Activated T-cell treated with anti-CD3 and anti-CD28 coated beads, Interleukin-2, amount 50 U/mL, for 24 hours (primary cell): ENCODE data around the gene DGAT2.

Experiments used
- DNase-seq: peaks from one replicate; pipeline ENCODE4 v3.0.0-alpha.2; 2020
- H3K27ac Mint-ChIP-seq: 2 replicates; pipeline ENCODE4 v1.8.0; 2020; ENCODE audit warnings: mild to moderate bottlenecking, mixed read lengths
- H3K27me3 Mint-ChIP-seq: 2 replicates; pipeline ENCODE4 v1.8.0; 2020; ENCODE audit warnings: mixed read lengths
- H3K36me3 Mint-ChIP-seq: 2 replicates; pipeline ENCODE4 v1.8.0; 2020; ENCODE audit warnings: low read depth, mixed read lengths
- H3K4me1 Mint-ChIP-seq: 2 replicates; pipeline ENCODE4 v1.8.0; 2020; ENCODE audit warnings: low read depth, mixed read lengths
- H3K4me3 Mint-ChIP-seq: 2 replicates; pipeline ENCODE4 v1.8.0; 2020; ENCODE audit warnings: mild to moderate bottlenecking, moderate library complexity, mixed read lengths
- H3K9me3 Mint-ChIP-seq: 2 replicates; pipeline ENCODE4 v1.8.0; 2020; ENCODE audit warnings: mixed read lengths

Gene DGAT2

GRCh38 chr11:75766443-75767227 lies 1.9 kb upstream of the DGAT2 start:
- H3K9me3 Mint-ChIP-seq, result no peaks in the 10 kb centered on the region
- H3K27ac Mint-ChIP-seq, result no peak overlapping the region
- DNase-seq, result no peak
- H3K4me3 Mint-ChIP-seq, result no peak overlapping the region
- H3K27me3 Mint-ChIP-seq, result peaks cover 25% of the 10 kb centered on the region
- H3K4me1 Mint-ChIP-seq, result peaks cover 26% of the 10 kb centered on the region
- no peaks in the 10 kb centered on the region for H3K36me3 Mint-ChIP-seq

- no peaks in the 10 kb centered on the region for H3K36me3 Mint-ChIP-seq
- DNase-seq, result no peak
- H3K27me3 Mint-ChIP-seq, result peaks cover 25% of the 10 kb centered on the region
- no peak overlapping the region for H3K27ac Mint-ChIP-seq
- H3K9me3 Mint-ChIP-seq, result no peaks in the 10 kb centered on the region
- H3K4me1 Mint-ChIP-seq, result peaks cover 26% of the 10 kb centered on the region
- H3K4me3 Mint-ChIP-seq, result no peak overlapping the region
These were observed 1.4 kb upstream of the DGAT2 start for GRCh38 chr11:75767228-75767572.

GRCh38 chr11:75767793-75768111 lies 826 bp upstream of the DGAT2 start:
- H3K4me1 Mint-ChIP-seq, result peaks cover 26% of the 10 kb centered on the region
- H3K27ac Mint-ChIP-seq, result no peak overlapping the region
- H3K9me3 Mint-ChIP-seq, result no peaks in the 10 kb centered on the region
- peaks cover 25% of the 10 kb centered on the region for H3K27me3 Mint-ChIP-seq
- no peak for DNase-seq
- H3K4me3 Mint-ChIP-seq, result no peak overlapping the region
- H3K36me3 Mint-ChIP-seq, result no peaks in the 10 kb centered on the region

GRCh38 chr11:75768909-75769771 lies 562 bp downstream of the DGAT2 start:
- Mint-ChIP-seq H3K4me3 (peak overlapping the region; percentile 40), H3K27me3 (peaks cover 25% of the 10 kb centered on the region), H3K27ac (no peak overlapping the region), H3K4me1 (peaks cover 32% of the 10 kb centered on the region), H3K36me3 (no peaks in the 10 kb centered on the region), H3K9me3 (no peaks in the 10 kb centered on the region)
- DNase-seq, result peak; percentile 43

GRCh38 chr11:75770102-75770501 lies 1.5 kb downstream of the DGAT2 start:
- H3K9me3 Mint-ChIP-seq, result no peaks in the 10 kb centered on the region
- peaks cover 32% of the 10 kb centered on the region for H3K4me1 Mint-ChIP-seq
- H3K36me3 Mint-ChIP-seq, result no peaks in the 10 kb centered on the region
- peaks cover 25% of the 10 kb centered on the region for H3K27me3 Mint-ChIP-seq
- no peak overlapping the region for H3K4me3 Mint-ChIP-seq
- no peak overlapping the region for H3K27ac Mint-ChIP-seq
- no peak for DNase-seq

GRCh38 chr11:75771646-75772410 lies 3.2 kb downstream of the DGAT2 start:
- H3K27ac Mint-ChIP-seq, result no peak overlapping the region
- H3K27me3 Mint-ChIP-seq, result peaks cover 25% of the 10 kb centered on the region
- no peaks in the 10 kb centered on the region for H3K9me3 Mint-ChIP-seq
- no peaks in the 10 kb centered on the region for H3K36me3 Mint-ChIP-seq
- H3K4me3 Mint-ChIP-seq, result no peak overlapping the region
- no peak for DNase-seq
- peaks cover 27% of the 10 kb centered on the region for H3K4me1 Mint-ChIP-seq

- no peak for DNase-seq
- Mint-ChIP-seq H3K4me1 (peaks cover 26% of the 10 kb centered on the region), H3K27me3 (peaks cover 18% of the 10 kb centered on the region), H3K9me3 (no peaks in the 10 kb centered on the region), H3K4me3 (no peak overlapping the region), H3K36me3 (no peaks in the 10 kb centered on the region), H3K27ac (peak overlapping the region; percentile 55)
These were observed 5.2 kb downstream of the DGAT2 start for GRCh38 chr11:75773595-75774353.

GRCh38 chr11:75775056-75775455 lies 6.5 kb downstream of the DGAT2 start:
- no peak overlapping the region for H3K4me3 Mint-ChIP-seq
- peaks cover 8% of the 10 kb centered on the region for H3K27me3 Mint-ChIP-seq
- H3K9me3 Mint-ChIP-seq, result no peaks in the 10 kb centered on the region
- no peak overlapping the region for H3K27ac Mint-ChIP-seq
- peaks cover 18% of the 10 kb centered on the region for H3K4me1 Mint-ChIP-seq
- no peaks in the 10 kb centered on the region for H3K36me3 Mint-ChIP-seq
- no peak for DNase-seq

- Mint-ChIP-seq H3K36me3 (no peaks in the 10 kb centered on the region), H3K27me3 (no peaks in the 10 kb centered on the region), H3K9me3 (no peaks in the 10 kb centered on the region), H3K4me1 (peaks cover 18% of the 10 kb centered on the region), H3K27ac (no peak overlapping the region), H3K4me3 (no peak overlapping the region)
- no peak for DNase-seq
These were observed 8.0 kb downstream of the DGAT2 start for GRCh38 chr11:75776546-75776945.

GRCh38 chr11:75777461-75778110 lies 9.0 kb downstream of the DGAT2 start:
- H3K36me3 Mint-ChIP-seq, result no peaks in the 10 kb centered on the region
- H3K4me3 Mint-ChIP-seq, result no peak overlapping the region
- H3K4me1 Mint-ChIP-seq, result peaks cover 18% of the 10 kb centered on the region
- no peaks in the 10 kb centered on the region for H3K9me3 Mint-ChIP-seq
- no peak for DNase-seq
- no peak overlapping the region for H3K27ac Mint-ChIP-seq
- H3K27me3 Mint-ChIP-seq, result no peaks in the 10 kb centered on the region

- DNase-seq, result no peak
- H3K4me3 Mint-ChIP-seq, result no peak overlapping the region
- no peaks in the 10 kb centered on the region for H3K27me3 Mint-ChIP-seq
- peaks cover 12% of the 10 kb centered on the region for H3K4me1 Mint-ChIP-seq
- H3K36me3 Mint-ChIP-seq, result no peaks in the 10 kb centered on the region
- no peak overlapping the region for H3K27ac Mint-ChIP-seq
- no peaks in the 10 kb centered on the region for H3K9me3 Mint-ChIP-seq
These were observed 10.4 kb downstream of the DGAT2 start for GRCh38 chr11:75778962-75779361.

- Mint-ChIP-seq H3K36me3 (no peaks in the 10 kb centered on the region), H3K4me3 (no peak overlapping the region), H3K4me1 (peaks cover 12% of the 10 kb centered on the region), H3K9me3 (no peaks in the 10 kb centered on the region), H3K27me3 (no peaks in the 10 kb centered on the region), H3K27ac (no peak overlapping the region)
- no peak for DNase-seq
These were observed 11.4 kb downstream of the DGAT2 start for GRCh38 chr11:75779960-75780359.

- Mint-ChIP-seq H3K9me3 (no peaks in the 10 kb centered on the region), H3K27me3 (no peaks in the 10 kb centered on the region), H3K4me3 (no peak overlapping the region), H3K27ac (no peak overlapping the region), H3K36me3 (no peaks in the 10 kb centered on the region), H3K4me1 (peaks cover 12% of the 10 kb centered on the region)
- DNase-seq, result no peak
These were observed 12.3 kb downstream of the DGAT2 start for GRCh38 chr11:75780888-75781287.

- no peaks in the 10 kb centered on the region for H3K36me3 Mint-ChIP-seq
- H3K4me1 Mint-ChIP-seq, result peaks cover 12% of the 10 kb centered on the region
- H3K27ac Mint-ChIP-seq, result no peak overlapping the region
- H3K9me3 Mint-ChIP-seq, result no peaks in the 10 kb centered on the region
- no peak overlapping the region for H3K4me3 Mint-ChIP-seq
- H3K27me3 Mint-ChIP-seq, result no peaks in the 10 kb centered on the region
- no peak for DNase-seq
These were observed 12.7 kb downstream of the DGAT2 start for GRCh38 chr11:75781296-75781695.
